ENCODE results near the gene DPRX. TPM values are rescaled to one million over a fixed set of nuclear protein-coding genes. Genes with fewer than 3 reads are reported as not detected.

The DPRX gene
- total and polyA plus RNA-seq, 2 of the 13 experiments (the other 11 are each of a cell fraction or from before 2014, with no cell fraction given): not detected

- TF ChIP-seq ZNF639 (CRISPR knock-in tag; conservative IDR thresholded peaks at IDR 0.05) (no peak), TBL1XR1 (IDR thresholded peaks at IDR 0.05; ENCODE audit: borderline replicate concordance, low read length, partially characterized antibody) (no peak), BCL3 (CRISPR knock-in tag; IDR thresholded peaks at IDR 0.05) (no peak), NR2F1 (CRISPR knock-in tag; IDR thresholded peaks at IDR 0.05) (peak in 1 of 2 experiments; percentile 58; a peak in 1 of 4 replicates), FOXP4 (CRISPR knock-in tag; IDR thresholded peaks at IDR 0.05) (0 out of 2 replicates have a peak, but pooled peaks have one; percentile 14), HOXA3 (CRISPR knock-in tag; IDR thresholded peaks at IDR 0.05) (0 out of 2 replicates have a peak, but pooled peaks have one; percentile 13), HNRNPK (IDR thresholded peaks at IDR 0.05; ENCODE audit: low read depth, low read length, poor library complexity, severe bottlenecking) (no peak), ZNF20 (CRISPR knock-in tag; IDR thresholded peaks at IDR 0.05) (no peak), ZNF274 (CRISPR knock-in tag; IDR thresholded peaks at IDR 0.05) (no peak), MAX (IDR thresholded peaks at IDR 0.05) (no peak), IRF2 (CRISPR knock-in tag; IDR thresholded peaks at IDR 0.05) (no peak), SP2 (CRISPR knock-in tag; IDR thresholded peaks at IDR 0.05) (no peak), MED1 (CRISPR knock-in tag; IDR thresholded peaks at IDR 0.05) (peak; percentile 57), ZHX1 (CRISPR knock-in tag; IDR thresholded peaks at IDR 0.05; ENCODE audit: low read depth) (no peak), ZNF510 (CRISPR knock-in tag; IDR thresholded peaks at IDR 0.05; ENCODE audit: low read depth) (no peak), DPF2 (CRISPR knock-in tag; IDR thresholded peaks at IDR 0.05; ENCODE audit: borderline replicate concordance, low read depth) (peak; percentile 52; the same call in 1 of the 2 replicates), PAXIP1 (CRISPR knock-in tag; conservative IDR thresholded peaks at IDR 0.05) (peak; percentile 72)
Observed at GRCh38 chr19:53642381-53643099, 10.7 kb downstream of the DPRX start (continued).
